Fibroblast of villous mesenchyme (primary cell): Measurements from ENCODE around the gene COL3A1. TPM values are rescaled to one million over a fixed set of nuclear protein-coding genes. Genes with fewer than 3 reads are reported as not detected.

Experiments used
- DNase-seq: peaks from one replicate; pipeline ENCODE4 v3.0.0-alpha.2; 2010; ENCODE audit warnings: low read depth
- H3K4me3 ChIP-seq: 2 replicates; pipeline ENCODE4 v1.5.1; 2011; ENCODE audit warnings: low read depth, mild to moderate bottlenecking, low read length
- CTCF ChIP-seq: IDR thresholded peaks from 2 replicates; pipeline ENCODE4 v1.5.1; 2012; ENCODE audit warnings: low read depth, mild to moderate bottlenecking, low read length; ENCODE audit not compliant: insufficient read depth
- total RNA-seq: library from RNA; depleted of rRNA; stranded (reverse); fragments of >200 nt; gene quantifications from 2 replicates; pipeline ENCODE4 v1.2.3, GENCODE V29; 2012

COL3A1 gene
- total RNA-seq, 1 donor, result 3,024 TPM

DNA sequence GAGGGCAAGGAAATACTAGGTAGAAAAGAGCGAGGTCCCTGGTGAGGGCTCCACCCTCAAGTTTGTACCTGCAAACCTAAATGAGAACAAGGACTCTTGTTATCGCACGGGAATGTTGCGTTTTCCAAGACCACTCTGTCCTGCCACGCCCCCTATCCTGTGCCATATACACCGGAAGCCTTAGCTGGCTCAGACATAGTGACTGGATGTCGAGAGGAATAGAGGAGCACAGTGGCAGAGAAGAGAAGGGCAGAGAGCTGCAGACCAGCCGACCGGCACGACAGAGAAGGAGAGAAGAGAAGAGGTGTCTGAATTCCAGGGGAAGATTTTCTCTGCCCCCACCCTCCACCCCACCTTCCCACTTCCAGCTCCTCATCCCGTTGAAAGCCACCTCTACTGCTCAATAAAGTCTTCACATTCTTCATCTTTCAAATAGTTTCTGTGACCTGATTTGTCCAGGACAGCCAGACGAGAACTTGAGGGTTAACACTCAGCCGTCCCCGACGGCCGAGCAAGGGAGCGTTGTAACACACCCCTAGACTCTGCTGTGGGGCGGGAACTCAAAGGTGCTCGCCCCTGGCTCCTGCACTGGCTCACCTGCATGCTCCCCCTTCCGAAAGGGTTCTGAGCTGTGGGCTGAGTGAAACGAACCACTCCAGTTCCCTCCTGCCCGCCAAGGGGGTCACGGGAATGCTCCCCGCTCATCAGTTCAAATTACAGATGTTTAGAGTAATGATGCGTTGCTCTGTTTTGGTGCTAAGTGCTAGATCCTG is 24.9 kb upstream of the COL3A1 start:
- H3K4me3 ChIP-seq, result no peak overlapping the region
- no peak for TF ChIP-seq CTCF
- no peak for DNase-seq

GRCh38 chr2:188952901-188953300 is 21.3 kb upstream of the COL3A1 start:
- H3K4me3 ChIP-seq, result no peak overlapping the region
- DNase-seq, result no peak
- TF ChIP-seq CTCF, result no peak

DNA sequence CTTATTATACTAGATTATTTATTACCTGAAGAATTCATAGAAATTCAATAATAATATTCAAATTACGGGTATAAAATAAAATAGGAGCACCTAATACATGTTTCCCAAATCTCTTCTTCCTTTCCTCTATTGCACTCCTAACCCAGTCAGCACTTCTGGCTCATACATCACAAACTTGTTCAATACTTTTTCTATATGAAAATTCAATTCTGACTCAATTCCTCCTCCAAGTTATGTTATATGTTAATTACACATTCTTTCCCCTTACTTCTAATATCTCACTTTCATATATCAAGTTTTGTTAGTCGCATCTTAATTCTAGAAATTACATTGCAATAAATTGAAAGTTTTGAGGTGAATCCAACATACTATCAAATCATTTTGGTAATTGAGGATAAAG is 17.9 kb upstream of the COL3A1 start:
- no peak for TF ChIP-seq CTCF
- H3K4me3 ChIP-seq, result no peak overlapping the region
- no peak for DNase-seq

- no peak overlapping the region for H3K4me3 ChIP-seq
- no peak for DNase-seq
- no peak for TF ChIP-seq CTCF
Measured at GRCh38 chr2:188956961-188957360, 17.2 kb upstream of the COL3A1 start.

DNA sequence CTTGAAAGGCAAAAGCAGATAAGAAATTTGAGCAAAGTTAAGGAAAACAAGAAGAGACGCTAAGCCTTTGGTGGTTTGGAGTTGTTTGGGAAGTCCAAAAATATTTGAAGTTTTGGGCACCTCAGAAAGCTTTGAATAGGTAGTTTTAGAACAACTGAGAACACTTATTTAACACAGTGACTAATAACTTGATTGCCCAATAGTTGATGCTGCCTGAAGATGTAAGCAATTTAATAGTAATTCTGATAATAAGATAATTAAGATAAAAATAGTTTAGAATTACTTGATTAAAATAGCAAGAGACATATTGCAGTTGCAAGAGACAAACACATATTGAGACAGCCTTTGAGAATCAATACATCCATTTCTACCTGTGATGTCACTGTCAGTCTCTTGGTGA is 16.5 kb upstream of the COL3A1 start:
- TF ChIP-seq CTCF, result no peak
- H3K4me3 ChIP-seq, result no peak overlapping the region
- DNase-seq, result peak; percentile 31

GRCh38 chr2:188963741-188964140 is 10.4 kb upstream of the COL3A1 start:
- TF ChIP-seq CTCF, result no peak
- DNase-seq, result peak; percentile 48
- no peak overlapping the region for H3K4me3 ChIP-seq
